Non-pigmented ciliary epithelial cell (primary cell): ENCODE measurements around the gene CTSV.
"Not testable (repeated sequence)": the region's sequence is repeated elsewhere in the genome, so short reads cannot be mapped to it uniquely, and the experiment has no call there.

ENCODE experiments used
- DNase-seq: peaks from one replicate; pipeline ENCODE4 v3.0.0-alpha.2; 2010; ENCODE audit warnings: low read depth

CTSV gene

GRCh38 chr9:97038611-97039513 is at the start of gene CTSV:
Gene CTSV (minus strand): TSS chr9:97039142. CDS start chr9:97038043, 1,099 bp downstream.
- no peak for DNase-seq

DNA sequence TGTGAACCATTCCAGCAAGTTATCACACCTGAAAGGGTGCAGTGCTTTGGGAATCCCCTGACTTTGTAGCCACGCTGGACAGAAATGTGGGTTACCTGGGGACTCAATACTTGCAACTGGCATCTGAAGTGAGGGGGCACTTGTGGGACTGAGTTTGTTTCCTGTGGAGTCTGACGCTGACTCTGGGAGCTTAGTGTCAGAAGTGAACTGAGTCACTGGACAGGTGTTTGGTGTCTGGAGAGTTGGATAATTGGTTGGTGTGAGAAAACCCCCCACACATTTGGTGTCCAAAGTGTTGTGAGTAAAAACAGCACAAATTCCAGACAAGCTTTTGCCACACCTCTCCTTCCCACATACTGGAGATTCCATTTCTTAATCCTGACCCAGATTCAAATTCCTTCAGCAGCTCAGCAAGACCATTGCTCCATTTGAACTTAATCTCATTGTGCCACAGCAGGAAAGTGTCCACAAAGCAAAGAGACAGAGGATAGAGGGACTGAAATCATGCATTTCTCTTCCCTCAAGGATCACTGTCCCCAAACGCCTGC is 48.8 kb upstream of the CTSV start:
- DNase-seq: not testable (repeated sequence)

DNA sequence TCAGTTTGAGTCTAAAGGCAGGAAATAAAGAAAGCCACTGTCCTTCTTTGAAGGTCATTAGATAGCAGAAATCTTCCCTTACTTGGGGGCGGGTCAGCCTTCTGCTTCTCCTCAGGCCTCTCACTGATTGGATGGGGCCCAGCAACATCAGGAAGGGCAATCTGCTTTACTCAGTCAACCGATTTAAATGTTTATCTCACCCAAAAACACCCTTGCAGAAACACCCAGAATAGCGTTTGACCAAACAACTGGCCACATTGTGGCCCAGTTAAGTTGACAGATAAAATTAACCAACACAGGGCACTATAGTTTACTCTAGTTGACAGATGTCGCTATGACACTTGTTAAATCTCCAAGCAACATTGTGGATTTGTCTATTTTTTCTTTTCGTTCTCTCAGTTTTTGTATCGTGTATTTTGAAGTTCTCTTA is 45.6 kb upstream of the CTSV start:
- not testable (repeated sequence) for DNase-seq

GRCh38 chr9:97078362-97078761 is 39.4 kb upstream of the CTSV start:
- no peak for DNase-seq

GRCh38 chr9:97077452-97078295 is 38.7 kb upstream of the CTSV start:
- DNase-seq: no peak

DNA sequence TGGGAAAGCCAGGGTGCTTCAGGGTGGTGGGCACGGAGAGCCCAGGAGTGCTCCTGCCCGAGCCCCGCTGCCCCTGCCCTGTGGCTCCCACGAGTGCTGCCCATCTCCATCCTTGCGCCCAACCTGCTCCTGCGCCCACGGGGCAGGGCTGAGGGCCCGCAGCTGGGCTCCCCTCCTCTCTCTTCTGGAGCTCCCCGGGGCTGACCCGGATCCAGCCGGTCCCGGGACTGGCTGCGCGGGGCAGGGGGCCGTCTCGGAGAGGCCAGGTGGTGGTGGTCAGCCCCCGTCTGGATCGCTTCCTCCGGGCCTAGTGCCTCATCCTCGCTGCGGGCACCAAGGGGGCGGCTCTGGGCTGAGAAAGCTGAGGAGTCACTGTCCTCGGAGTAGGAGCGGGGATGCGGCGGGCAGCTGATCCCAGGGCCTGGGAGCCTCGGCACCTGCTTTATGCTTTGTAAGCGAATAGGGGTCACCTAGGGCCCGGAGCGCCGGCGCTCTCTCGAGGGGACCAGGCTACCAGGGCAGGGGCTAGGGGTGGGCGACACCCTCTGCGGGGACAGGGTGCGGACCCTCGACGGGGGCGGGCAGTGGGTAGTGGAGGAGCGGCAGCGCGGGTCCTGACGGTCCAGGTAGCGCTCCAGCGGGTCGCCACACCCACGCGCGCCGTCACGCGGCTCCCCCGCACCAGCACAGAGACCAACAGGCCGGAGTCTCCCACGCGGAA is 37.9 kb upstream of the CTSV start:
- DNase-seq: not testable (repeated sequence)

- no peak for DNase-seq
Observed at GRCh38 chr9:97076238-97076637, 37.3 kb upstream of the CTSV start.

DNA sequence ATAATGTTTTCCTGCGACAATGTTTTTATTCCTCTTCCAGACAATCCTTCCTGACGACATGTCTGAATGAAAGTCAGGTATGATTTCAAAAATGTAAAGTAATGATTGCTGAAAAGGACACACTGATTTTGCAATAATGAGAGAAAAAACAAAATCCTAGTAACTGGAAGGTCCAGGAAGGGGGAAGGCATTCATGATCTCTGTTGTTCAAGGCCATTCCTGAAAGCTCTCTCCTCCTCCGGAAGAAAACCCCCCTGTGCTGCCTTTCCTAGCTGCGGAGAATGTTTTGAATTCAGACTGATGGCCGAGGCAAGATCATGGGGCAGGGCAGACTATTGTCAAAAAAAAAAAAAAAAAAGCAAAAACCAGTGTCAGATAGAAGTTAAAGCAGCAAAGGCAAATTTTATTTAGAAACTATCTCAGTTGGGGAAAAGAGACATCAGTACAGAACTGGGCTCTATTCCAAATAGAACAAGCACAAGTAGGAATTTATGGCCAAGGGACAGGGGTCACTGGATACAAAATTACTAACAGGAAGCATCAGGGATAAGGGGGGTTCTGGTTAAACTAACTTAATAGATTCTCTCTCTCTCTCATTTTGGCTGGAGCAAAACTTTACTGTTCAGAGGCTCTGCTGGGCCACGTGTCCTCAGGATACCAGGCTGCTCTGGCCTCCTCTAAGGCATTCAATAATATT is 36.5 kb upstream of the CTSV start:
- DNase-seq: no peak

GRCh38 chr9:97073506-97073905 is 34.6 kb upstream of the CTSV start:
- no peak for DNase-seq

- DNase-seq: no peak
Observed at GRCh38 chr9:97072285-97072776, 33.4 kb upstream of the CTSV start.

GRCh38 chr9:97070325-97070724 is 31.4 kb upstream of the CTSV start:
- DNase-seq: not testable (repeated sequence)

DNA sequence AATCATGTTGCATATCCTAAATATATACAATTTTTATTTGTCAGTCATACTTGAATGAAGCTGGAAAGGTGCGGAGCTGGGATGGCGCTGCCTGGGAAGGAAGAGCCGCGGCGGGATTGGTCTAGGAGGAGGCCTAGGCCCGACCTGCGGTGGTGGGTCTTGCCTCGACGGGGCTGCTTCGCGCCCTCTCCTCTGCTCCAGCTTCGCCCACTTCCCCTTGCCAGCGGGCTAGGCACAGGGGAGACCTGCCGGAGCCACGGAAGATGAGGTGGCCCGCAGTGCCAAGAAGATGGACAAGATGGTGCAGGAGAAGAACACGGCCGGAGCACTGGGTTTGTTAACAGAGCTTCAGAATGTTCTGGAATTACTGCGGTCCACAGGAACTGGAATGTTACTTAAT is 28.5 kb upstream of the CTSV start:
- DNase-seq: no peak

- DNase-seq: no peak
Observed at GRCh38 chr9:97064176-97064575, 25.2 kb upstream of the CTSV start.

- DNase-seq: no peak
Observed at GRCh38 chr9:97060796-97061195, 21.9 kb upstream of the CTSV start.

DNA sequence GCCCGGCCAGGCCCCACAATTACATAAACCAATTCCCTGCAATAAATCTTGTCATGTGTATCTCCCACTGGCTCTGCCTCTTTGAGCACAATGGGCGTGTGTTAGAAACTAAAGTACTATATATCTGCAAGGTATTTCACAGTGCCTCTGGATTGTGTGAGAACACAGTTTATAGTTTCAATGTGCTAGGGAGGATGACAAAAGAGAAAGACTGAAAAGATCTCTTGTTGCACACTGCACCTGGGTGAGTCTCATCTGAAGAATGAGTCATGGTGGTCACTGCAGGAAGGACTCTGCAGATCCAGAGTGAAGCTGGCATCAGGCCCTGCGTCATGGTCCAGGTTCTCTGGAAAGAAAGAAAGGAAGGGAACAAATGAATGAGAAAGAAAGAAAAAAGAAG is 20.7 kb upstream of the CTSV start:
- no peak for DNase-seq

GRCh38 chr9:97057651-97058050 is 18.7 kb upstream of the CTSV start:
- DNase-seq: no peak

DNA sequence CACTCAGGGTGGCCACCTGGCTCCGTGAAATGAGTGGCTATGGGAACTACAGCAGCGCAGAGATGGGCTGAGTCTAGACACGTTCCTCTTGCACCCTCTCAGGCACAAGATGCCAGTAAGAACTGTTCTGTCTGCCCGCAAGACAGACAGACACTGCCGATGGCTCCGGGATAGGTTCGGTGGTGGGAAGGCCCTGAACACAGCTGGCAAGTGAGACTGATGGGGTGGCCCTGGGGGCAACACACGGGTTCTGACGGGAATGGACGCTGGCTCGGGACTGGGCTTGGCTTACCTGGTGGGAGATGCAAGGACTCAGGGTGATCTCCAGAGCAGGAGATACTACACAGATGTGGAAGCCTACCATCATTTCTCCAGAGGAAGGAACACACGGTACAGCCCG is 16.9 kb upstream of the CTSV start:
- not testable (repeated sequence) for DNase-seq

DNA sequence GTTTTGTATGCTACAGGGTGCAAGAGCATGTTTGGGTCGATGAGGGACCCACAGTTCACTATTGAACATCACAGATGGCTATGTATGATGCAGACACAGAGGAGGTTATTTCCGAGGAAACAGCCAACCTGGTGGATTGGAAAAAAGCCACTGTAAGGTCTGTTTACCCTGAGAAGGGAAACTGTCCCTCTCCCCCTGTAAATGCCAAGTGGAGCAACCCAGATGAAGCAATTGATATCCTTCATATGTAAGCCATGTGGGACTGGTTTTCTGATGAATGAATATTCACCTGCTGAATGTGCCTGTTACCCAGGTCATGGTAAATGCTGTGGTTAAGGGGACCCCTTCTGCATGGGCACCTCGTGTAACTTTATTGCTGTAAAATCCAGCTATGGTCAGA is 14.8 kb upstream of the CTSV start:
- DNase-seq: no peak

- no peak for DNase-seq
Observed at GRCh38 chr9:97052735-97053134, 13.8 kb upstream of the CTSV start.

GRCh38 chr9:97046228-97046627 is 7.3 kb upstream of the CTSV start:
- DNase-seq: no peak

GRCh38 chr9:97045300-97045699 is 6.4 kb upstream of the CTSV start:
- DNase-seq: no peak
